HPDE6-E6E7 (cell line): ENCODE results near the gene TMEM178B.
"Not testable (repeated sequence)": the region's sequence is repeated elsewhere in the genome, so short reads cannot be mapped to it uniquely, and the experiment has no call there.

Source experiments
- DNase-seq: peaks from one replicate; pipeline ENCODE4 v3.0.0; 2011; ENCODE audit warnings: missing footprints; ENCODE audit errors: extremely low spot score

TMEM178B gene

GRCh38 chr7:141184532-141185190 is 110.8 kb downstream of the TMEM178B start:
- DNase-seq = no peak

- no peak for DNase-seq
Measured at GRCh38 chr7:141185369-141185967, 111.6 kb downstream of the TMEM178B start.

- DNase-seq = no peak
Measured at GRCh38 chr7:141189231-141189630, 115.4 kb downstream of the TMEM178B start.

- DNase-seq = no peak
Measured at GRCh38 chr7:141190495-141190894, 116.6 kb downstream of the TMEM178B start.

- DNase-seq = no peak
Measured at GRCh38 chr7:141191277-141191676, 117.4 kb downstream of the TMEM178B start.

- no peak for DNase-seq
Measured at GRCh38 chr7:141193066-141193465, 119.2 kb downstream of the TMEM178B start.

- not testable (repeated sequence) for DNase-seq
Measured at GRCh38 chr7:141195722-141196121, 121.9 kb downstream of the TMEM178B start.

GRCh38 chr7:141198194-141198958 is 124.5 kb downstream of the TMEM178B start:
- no peak for DNase-seq

- no peak for DNase-seq
Measured at GRCh38 chr7:141200191-141201108, 126.6 kb downstream of the TMEM178B start.

- no peak for DNase-seq
Measured at GRCh38 chr7:141201145-141201885, 127.5 kb downstream of the TMEM178B start.

- DNase-seq = no peak
Measured at GRCh38 chr7:141202535-141202934, 128.7 kb downstream of the TMEM178B start.

- no peak for DNase-seq
Measured at GRCh38 chr7:141203177-141203576, 129.3 kb downstream of the TMEM178B start.

GRCh38 chr7:141203586-141203985 is 129.7 kb downstream of the TMEM178B start:
- DNase-seq = no peak

GRCh38 chr7:141207661-141208060 is 133.8 kb downstream of the TMEM178B start:
- no peak for DNase-seq

GRCh38 chr7:141208539-141208938 is 134.7 kb downstream of the TMEM178B start:
- DNase-seq = no peak

GRCh38 chr7:141209454-141209853 is 135.6 kb downstream of the TMEM178B start:
- DNase-seq = no peak

GRCh38 chr7:141210862-141211261 is 137.0 kb downstream of the TMEM178B start:
- no peak for DNase-seq

- DNase-seq = no peak
Measured at GRCh38 chr7:141213226-141213625, 139.4 kb downstream of the TMEM178B start.

- DNase-seq = no peak
Measured at GRCh38 chr7:141217938-141218337, 144.1 kb downstream of the TMEM178B start.

- no peak for DNase-seq
Measured at GRCh38 chr7:141218941-141219340, 145.1 kb downstream of the TMEM178B start.

- no peak for DNase-seq
Measured at GRCh38 chr7:141220263-141220880, 146.5 kb downstream of the TMEM178B start.
